ENCODE data around the gene KRTAP12-2.

DNA sequence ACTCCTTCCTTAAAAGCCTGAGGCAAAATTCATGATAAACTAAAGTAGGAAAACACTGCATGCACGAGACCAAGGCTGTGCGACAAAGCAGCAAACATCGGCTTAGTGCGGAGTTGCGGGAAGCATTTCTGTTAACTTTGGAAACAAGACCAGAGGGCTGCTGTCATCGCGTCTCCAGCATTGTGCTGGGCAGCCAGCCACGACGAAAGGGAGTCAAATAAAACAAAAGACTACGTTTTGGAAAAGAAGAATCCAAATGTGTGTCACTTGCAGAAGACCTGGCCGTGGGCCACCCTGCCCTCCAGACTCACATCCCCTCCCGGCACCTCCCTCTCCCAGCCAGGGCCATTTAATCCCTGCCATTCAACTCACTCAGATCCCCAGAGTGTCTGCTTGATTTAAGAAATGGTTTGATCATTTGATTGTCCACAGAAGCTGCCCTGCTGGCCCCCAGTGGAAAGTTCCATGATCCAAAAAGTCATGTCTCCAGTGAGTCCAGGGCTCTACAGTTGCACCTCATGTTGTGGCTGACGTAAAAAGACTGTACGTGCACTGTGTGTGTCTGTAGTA, 22.9 kb downstream of the KRTAP12-2 start:
- TF ChIP-seq YY1 (IDR thresholded peaks at IDR 0.05; ENCODE audit: insufficient read depth, insufficient read length) (no peak), SUZ12 (IDR thresholded peaks at IDR 0.05; ENCODE audit: extremely low read depth, insufficient read depth, insufficient read length) (no peak), ZNF274 (IDR thresholded peaks at IDR 0.05; ENCODE audit: low read depth, low read length) (no peak)
